HL-60 (cell line): ENCODE measurements around the gene AGXT2.
A peak's percentile ranks its signal among the peaks of the same experiment; 100 is the strongest.

Experiments used
- DNase-seq, 2 experiments: peaks; one replicate each; pipeline ENCODE4 v3.0.0-alpha.2; 2010 to 2020; ENCODE audit warnings: low read depth in 1 of 2, low spot score in 1 of 2
- H3K27ac ChIP-seq: fragments of 250-450 bp; sonication (Bioruptor Pico); replicated peaks from 2 replicates; pipeline ENCODE4 v1.5.1; 2020; ENCODE audit warnings: mild to moderate bottlenecking, moderate library complexity
- H3K27me3 ChIP-seq: fragments of 250-450 bp; sonication (Bioruptor Pico); 2 replicates; pipeline ENCODE4 v1.5.1; 2021; ENCODE audit warnings: mild to moderate bottlenecking, moderate library complexity; ENCODE audit not compliant: insufficient read depth, poor library complexity, severe bottlenecking
- H3K4me3 ChIP-seq: replicated peaks from 2 replicates; pipeline ENCODE4 v1.5.1; 2011; ENCODE audit warnings: mild to moderate bottlenecking, control low read depth, low read length; ENCODE audit not compliant: insufficient read depth
- CTCF ChIP-seq: IDR thresholded peaks from one replicate; pipeline ENCODE4 v1.5.1; 2011; ENCODE audit warnings: low read length, control low read depth, inconsistent platforms; ENCODE audit not compliant: insufficient read depth
- GABPA ChIP-seq: IDR thresholded peaks from 2 replicates; pipeline ENCODE4 v1.6.1; 2012; ENCODE audit warnings: low read depth
- POLR2AphosphoS5 ChIP-seq: IDR thresholded peaks from 2 replicates; pipeline ENCODE4 v1.6.1; 2012; ENCODE audit warnings: low read depth
- REST ChIP-seq: IDR thresholded peaks from 2 replicates; pipeline ENCODE4 v1.6.1; 2012; ENCODE audit warnings: low read depth; ENCODE audit not compliant: insufficient replicate concordance
- SPI1 ChIP-seq: IDR thresholded peaks from 2 replicates; pipeline ENCODE4 v1.6.1; 2012; ENCODE audit warnings: low read depth, mild to moderate bottlenecking, borderline replicate concordance

AGXT2 gene

DNA sequence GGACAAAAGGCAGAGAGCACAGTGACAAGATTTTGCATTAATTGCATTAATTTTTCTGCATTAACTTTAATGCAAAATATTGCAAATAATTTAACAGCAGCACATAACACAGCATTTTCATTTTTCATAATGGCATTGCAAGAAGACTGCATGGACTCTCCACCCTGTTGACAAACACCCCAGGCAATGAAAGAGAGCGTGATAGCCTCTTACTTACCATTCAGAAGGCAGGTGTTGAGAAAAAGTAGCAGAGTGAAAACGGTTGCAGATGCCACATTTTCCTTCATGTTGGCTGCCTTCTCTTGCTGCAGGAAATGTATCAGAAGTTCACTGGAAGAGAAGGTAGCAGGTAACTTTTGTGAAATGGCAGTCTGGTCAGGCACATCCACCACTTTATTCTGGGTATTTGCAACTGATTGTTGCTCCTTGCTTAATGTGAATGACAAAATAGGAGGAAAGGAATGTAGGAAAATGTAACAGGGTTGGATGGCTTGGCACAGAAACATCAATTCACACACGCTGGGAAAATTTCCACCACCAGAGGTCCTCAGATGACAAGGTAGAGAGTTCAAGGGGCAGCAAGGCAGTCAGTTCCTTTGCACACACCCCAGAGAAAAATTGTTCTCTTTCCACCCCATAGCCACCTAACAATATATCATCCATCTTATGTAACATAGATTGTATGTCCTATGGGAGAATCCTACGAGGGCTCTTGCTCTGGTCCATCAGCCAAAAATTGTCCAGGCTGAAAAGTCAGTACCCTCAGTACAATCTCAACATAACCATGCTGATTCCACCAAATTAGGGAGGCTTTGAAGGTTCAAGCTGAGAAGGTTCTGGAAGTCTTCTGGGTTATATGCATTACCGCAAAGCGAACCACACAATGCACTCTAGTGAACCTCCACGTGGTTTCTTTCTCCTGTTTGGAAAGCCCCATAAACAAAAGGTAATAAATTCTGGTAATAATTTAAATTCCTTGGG is 41.9 kb upstream of the AGXT2 start:
- Histone ChIP-seq H3K27me3 (no peaks in the 10 kb centered on the region), H3K4me3 (no peak overlapping the region), H3K27ac (no peak overlapping the region)
- TF ChIP-seq REST (no peak), CTCF (peak; percentile 74)
- DNase-seq: peak; percentile 22 to 62

DNA sequence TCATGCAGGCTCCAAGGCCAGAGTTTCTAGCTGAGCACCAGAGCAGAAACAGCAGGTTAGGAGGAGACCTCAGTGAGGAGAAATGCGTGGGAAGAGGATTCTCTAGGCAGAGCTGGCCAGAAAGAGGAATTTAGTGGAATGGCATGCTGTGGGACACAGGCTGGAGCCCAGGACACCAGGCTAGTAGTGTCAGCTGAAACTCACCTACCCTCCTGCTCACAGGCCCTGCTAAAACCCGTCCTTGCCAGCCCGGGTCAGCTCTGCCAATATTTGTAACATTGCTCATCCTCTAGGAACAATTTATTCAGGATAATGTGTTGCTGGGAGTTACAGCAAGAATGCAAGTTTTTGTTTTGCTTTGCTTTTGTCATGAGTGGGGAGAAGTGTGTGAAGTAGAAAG is 40.2 kb upstream of the AGXT2 start:
- TF ChIP-seq REST (no peak), SPI1 (no peak), CTCF (no peak), GABPA (no peak), POLR2AphosphoS5 (no peak)
- Histone ChIP-seq H3K4me3 (no peak overlapping the region), H3K27me3 (no peaks in the 10 kb centered on the region), H3K27ac (no peak overlapping the region)
- no peak for DNase-seq

GRCh38 chr5:35083150-35083549 is 35.4 kb upstream of the AGXT2 start:
- no peak for DNase-seq
- TF ChIP-seq REST: no peak
- TF ChIP-seq SPI1: no peak
- TF ChIP-seq POLR2AphosphoS5: no peak
- TF ChIP-seq CTCF: no peak
- no peak for TF ChIP-seq GABPA
- Histone ChIP-seq H3K4me3 (no peak overlapping the region), H3K27ac (no peak overlapping the region), H3K27me3 (no peaks in the 10 kb centered on the region)
